ENCODE data around the gene RIPK4. TPM values are rescaled to one million over a fixed set of nuclear protein-coding genes. Genes with fewer than 3 reads are reported as not detected.

RIPK4 gene
- total and polyA plus RNA-seq, 4 donors, result 4.7 to 22.6 (median 8.5) TPM

DNA sequence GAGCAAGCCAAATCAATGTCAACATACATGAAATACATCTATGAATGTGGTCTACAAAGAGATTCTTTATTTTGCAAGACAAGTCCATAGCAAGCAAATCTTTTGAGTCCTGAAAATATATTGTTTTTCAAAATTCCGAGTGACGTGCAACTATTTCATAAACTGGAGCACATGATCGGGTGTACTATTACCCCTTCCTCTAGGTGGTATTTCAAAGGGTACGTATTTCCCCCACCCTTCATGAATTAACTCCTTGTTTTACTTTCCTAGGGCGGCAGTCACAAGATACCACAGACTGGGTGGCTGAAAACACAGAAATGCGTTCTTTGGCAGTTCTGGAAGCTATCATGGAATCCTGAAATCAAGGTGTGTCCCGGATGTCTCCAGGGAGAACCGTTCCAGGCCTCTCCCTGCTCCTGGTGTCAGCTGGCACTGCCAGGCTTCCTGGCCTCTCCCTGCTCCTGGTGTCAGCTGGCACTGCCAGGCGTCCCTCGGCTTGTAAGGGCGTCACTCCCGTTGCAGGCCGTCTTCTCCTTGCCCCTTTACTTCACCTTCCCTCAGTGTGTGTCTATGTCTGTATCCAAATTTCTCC, 55.3 kb downstream of the RIPK4 start:
- WGBS, result 78% methylated on average over 13 of the region's 13 CpGs
- Histone ChIP-seq H3K9ac (ENCODE audit: low read depth in 1 of 2, low read length in 2 of 2) (no peak overlapping the region), H3K27me3 (ENCODE audit: control insufficient read depth in 4 of 4, insufficient read depth in 4 of 4, low read length in 3 of 4) (no peaks in the 10 kb centered on the region), H3K27ac (ENCODE audit: low read depth in 1 of 2, low read length in 2 of 2) (no peak overlapping the region), H3K9me3 (ENCODE audit: control insufficient read depth in 4 of 4, low read length in 3 of 4) (no peaks in the 10 kb centered on the region), H3K4me1 (ENCODE audit: control insufficient read depth in 4 of 4, insufficient read depth in 4 of 4, low read length in 3 of 4) (peaks cover 0 to 12% (median 0%) of the 10 kb centered on the region in 4 donors), H3K36me3 (ENCODE audit: control insufficient read depth in 4 of 4, insufficient read depth in 3 of 4, low read depth in 1 of 4, low read length in 3 of 4) (no peaks in the 10 kb centered on the region), H3K4me3 (ENCODE audit: low read depth in 1 of 3, low read length in 3 of 3) (no peak overlapping the region)
- TF ChIP-seq, protein P1, sequence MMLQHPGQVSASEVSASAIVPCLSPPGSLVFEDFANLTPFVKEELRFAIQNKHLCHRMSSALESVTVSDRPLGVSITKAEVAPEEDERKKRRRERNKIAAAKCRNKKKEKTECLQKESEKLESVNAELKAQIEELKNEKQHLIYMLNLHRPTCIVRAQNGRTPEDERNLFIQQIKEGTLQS (IDR thresholded peaks at IDR 0.05), result no peak
- TF ChIP-seq HNF4G (IDR thresholded peaks at IDR 0.05) (no peak), FOXA1 (IDR thresholded peaks at IDR 0.05) (no peak), EGR1 (IDR thresholded peaks at IDR 0.05; ENCODE audit: low read depth in 2 of 2) (no peak), ZBTB33 (IDR thresholded peaks at IDR 0.05) (no peak), YY1 (IDR thresholded peaks at IDR 0.05) (no peak), TAF1 (conservative IDR thresholded peaks at IDR 0.05) (no peak), REST (IDR thresholded peaks at IDR 0.05) (no peak), RAD21 (IDR thresholded peaks at IDR 0.05) (no peak)
- DNase-seq (ENCODE audit: low spot score), result no peak

DNA sequence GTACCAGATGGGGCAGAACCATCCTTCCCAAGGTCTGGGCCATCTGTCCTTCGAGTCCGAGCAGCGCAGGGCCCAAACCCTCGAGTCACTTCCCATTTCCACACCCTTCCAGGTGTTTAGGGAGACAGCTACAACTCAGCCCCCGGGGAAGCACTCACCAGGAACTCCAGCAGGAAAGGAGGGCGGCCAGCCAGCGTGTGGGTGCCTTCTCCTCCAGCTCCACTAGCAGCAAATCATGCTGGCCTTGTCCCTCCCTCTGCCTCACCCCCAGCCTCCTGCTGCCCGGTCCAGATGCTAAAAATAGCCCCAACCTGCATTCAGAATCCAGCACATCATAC, 56.1 kb downstream of the RIPK4 start:
- Histone ChIP-seq H3K36me3 (ENCODE audit: control insufficient read depth in 4 of 4, insufficient read depth in 3 of 4, low read depth in 1 of 4, low read length in 3 of 4) (no peaks in the 10 kb centered on the region), H3K27me3 (ENCODE audit: control insufficient read depth in 4 of 4, insufficient read depth in 4 of 4, low read length in 3 of 4) (no peaks in the 10 kb centered on the region), H3K4me3 (ENCODE audit: low read depth in 1 of 3, low read length in 3 of 3) (no peak overlapping the region), H3K9ac (ENCODE audit: low read depth in 1 of 2, low read length in 2 of 2) (no peak overlapping the region), H3K4me1 (ENCODE audit: control insufficient read depth in 4 of 4, insufficient read depth in 4 of 4, low read length in 3 of 4) (peaks cover 0 to 5% (median 0%) of the 10 kb centered on the region in 4 donors), H3K27ac (ENCODE audit: low read depth in 1 of 2, low read length in 2 of 2) (no peak overlapping the region), H3K9me3 (ENCODE audit: control insufficient read depth in 4 of 4, low read length in 3 of 4) (no peaks in the 10 kb centered on the region)
- 89% methylated on average over 8 of the region's 8 CpGs for WGBS
- DNase-seq (ENCODE audit: low spot score), result no peak
- TF ChIP-seq SP1 (IDR thresholded peaks at IDR 0.05), result no peak
- TF ChIP-seq, protein P2, sequence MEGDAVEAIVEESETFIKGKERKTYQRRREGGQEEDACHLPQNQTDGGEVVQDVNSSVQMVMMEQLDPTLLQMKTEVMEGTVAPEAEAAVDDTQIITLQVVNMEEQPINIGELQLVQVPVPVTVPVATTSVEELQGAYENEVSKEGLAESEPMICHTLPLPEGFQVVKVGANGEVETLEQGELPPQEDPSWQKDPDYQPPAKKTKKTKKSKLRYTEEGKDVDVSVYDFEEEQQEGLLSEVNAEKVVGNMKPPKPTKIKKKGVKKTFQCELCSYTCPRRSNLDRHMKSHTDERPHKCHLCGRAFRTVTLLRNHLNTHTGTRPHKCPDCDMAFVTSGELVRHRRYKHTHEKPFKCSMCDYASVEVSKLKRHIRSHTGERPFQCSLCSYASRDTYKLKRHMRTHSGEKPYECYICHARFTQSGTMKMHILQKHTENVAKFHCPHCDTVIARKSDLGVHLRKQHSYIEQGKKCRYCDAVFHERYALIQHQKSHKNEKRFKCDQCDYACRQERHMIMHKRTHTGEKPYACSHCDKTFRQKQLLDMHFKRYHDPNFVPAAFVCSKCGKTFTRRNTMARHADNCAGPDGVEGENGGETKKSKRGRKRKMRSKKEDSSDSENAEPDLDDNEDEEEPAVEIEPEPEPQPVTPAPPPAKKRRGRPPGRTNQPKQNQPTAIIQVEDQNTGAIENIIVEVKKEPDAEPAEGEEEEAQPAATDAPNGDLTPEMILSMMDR (IDR thresholded peaks at IDR 0.05; ENCODE audit: low read depth, low read length, missing input control), result no peak
- TF ChIP-seq FOXA2 (IDR thresholded peaks at IDR 0.05), result no peak
- TF ChIP-seq, protein P3, sequence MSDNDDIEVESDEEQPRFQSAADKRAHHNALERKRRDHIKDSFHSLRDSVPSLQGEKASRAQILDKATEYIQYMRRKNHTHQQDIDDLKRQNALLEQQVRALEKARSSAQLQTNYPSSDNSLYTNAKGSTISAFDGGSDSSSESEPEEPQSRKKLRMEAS (IDR thresholded peaks at IDR 0.05), result no peak
- no peak for TF ChIP-seq ZBTB33 (IDR thresholded peaks at IDR 0.05)
- TF ChIP-seq YY1 (IDR thresholded peaks at IDR 0.05), result no peak
- no peak for TF ChIP-seq NR2F2 (IDR thresholded peaks at IDR 0.05)
- no peak for TF ChIP-seq EGR1 (IDR thresholded peaks at IDR 0.05; ENCODE audit: low read depth in 2 of 2)
